Fibroblast of villous mesenchyme (primary cell): ENCODE results near the gene YBX3. TPM values are rescaled to one million over a fixed set of nuclear protein-coding genes. Genes with fewer than 3 reads are reported as not detected.

Source experiments
- DNase-seq: peaks from one replicate; pipeline ENCODE4 v3.0.0-alpha.2; 2010; ENCODE audit warnings: low read depth
- H3K4me3 ChIP-seq: 2 replicates; pipeline ENCODE4 v1.5.1; 2011; ENCODE audit warnings: low read depth, mild to moderate bottlenecking, low read length
- CTCF ChIP-seq: IDR thresholded peaks from 2 replicates; pipeline ENCODE4 v1.5.1; 2012; ENCODE audit warnings: low read depth, mild to moderate bottlenecking, low read length; ENCODE audit not compliant: insufficient read depth
- total RNA-seq: library from RNA; depleted of rRNA; stranded (reverse); fragments of >200 nt; gene quantifications from 2 replicates; pipeline ENCODE4 v1.2.3, GENCODE V29; 2012

The YBX3 gene
- total RNA-seq, 1 donor: 104 TPM

- TF ChIP-seq CTCF: no peak
- H3K4me3 ChIP-seq: no peak overlapping the region
- no peak for DNase-seq
Observed at GRCh38 chr12:10663869-10664268, 59.3 kb downstream of the YBX3 start.

DNA sequence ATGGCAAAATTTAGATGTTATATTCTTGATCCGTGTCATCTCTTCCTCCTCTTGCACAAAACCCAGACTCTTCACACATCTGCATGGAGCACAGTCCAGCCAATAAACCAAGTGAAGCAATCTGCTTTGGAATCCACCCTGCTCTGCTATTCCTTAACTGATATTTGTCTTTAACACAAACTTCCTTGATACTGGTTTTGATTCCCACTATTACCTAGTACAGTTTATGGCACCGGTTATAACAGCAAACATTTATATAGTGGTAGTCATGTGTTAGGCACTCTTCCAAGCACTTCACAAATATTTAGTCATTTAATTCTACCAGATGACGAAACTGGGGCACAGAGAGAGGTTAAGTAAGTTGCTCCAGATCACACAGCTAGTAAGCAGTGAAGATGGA, 61.8 kb downstream of the YBX3 start:
- no peak overlapping the region for H3K4me3 ChIP-seq
- peak; percentile 36 for DNase-seq
- TF ChIP-seq CTCF: no peak

DNA sequence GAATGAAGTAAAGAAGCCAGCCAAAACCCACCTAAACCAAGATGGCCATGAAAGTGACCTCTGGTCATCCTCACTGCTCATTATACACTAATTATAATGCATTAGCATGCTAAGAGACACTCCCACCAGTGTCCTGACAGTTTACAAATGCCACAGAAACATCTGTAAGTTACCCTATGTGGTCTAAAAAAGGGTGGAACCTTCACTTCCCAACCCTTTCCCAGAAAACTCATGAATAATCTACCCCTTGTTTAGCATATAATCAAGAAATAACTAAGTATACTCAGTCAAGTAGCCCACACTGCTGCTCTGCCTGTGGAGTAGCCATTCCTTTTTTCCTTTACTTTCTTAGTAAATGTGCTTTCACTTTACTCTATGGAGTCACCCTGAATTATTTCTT, 69.1 kb downstream of the YBX3 start:
- no peak for DNase-seq
- TF ChIP-seq CTCF: no peak
- no peak overlapping the region for H3K4me3 ChIP-seq

DNA sequence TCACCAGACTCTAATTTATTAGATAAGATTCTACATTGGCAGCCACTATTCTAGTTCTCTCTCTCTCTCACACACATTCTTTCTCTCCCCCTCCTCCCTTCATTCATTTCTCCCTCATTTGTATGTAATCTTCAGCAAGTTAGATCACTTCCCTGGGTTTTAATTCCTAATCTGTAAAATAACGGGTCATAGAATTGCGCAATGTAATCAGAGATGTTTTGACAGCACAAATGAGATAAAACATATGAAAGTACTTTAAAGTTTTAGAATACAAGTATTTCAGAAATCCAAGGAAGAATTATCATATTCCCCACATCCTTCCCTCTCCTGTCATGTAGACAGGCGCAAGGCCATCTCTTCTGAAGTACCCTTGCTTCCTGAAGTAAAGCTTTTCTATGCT, 70.9 kb downstream of the YBX3 start:
- DNase-seq: peak; percentile 40
- TF ChIP-seq CTCF: no peak
- no peak overlapping the region for H3K4me3 ChIP-seq

Other genes with a start within 250 kb of the YBX3 start
- 3.5 and 9.5 TPM in 2 replicates for gene EIF2S3B, start 217.4 kb downstream of the YBX3 start, total RNA-seq
- gene MAGOHB, start 109.7 kb downstream of the YBX3 start, total RNA-seq: 19.3 and 20.3 TPM in 2 replicates
- gene STYK1, start 49.3 kb downstream of the YBX3 start, total RNA-seq: under 0.01 and 0.86 TPM in 2 replicates
- gene TAS2R7, start 79.3 kb upstream of the YBX3 start, total RNA-seq: 0.32 TPM in 1 of 2 replicates, not detected in the other
- gene TAS2R8, start 84.0 kb upstream of the YBX3 start, total RNA-seq: 0.32 and 0.43 TPM in 2 replicates
- not detected in 2 replicates for gene TAS2R9, start 86.8 kb upstream of the YBX3 start, total RNA-seq
- 0.86 and 0.97 TPM in 2 replicates for gene TAS2R10, start 103.0 kb upstream of the YBX3 start, total RNA-seq
- 2.3 and 3.5 TPM in 2 replicates for gene PRR4, start 126.2 kb upstream of the YBX3 start, total RNA-seq
- gene PRH1, start 160.9 kb upstream of the YBX3 start, total RNA-seq: 30.2 and 32.9 TPM in 2 replicates
- gene TAS2R13, start 186.2 kb upstream of the YBX3 start, total RNA-seq: 3.0 and 3.9 TPM in 2 replicates
- 0.32 and 0.43 TPM in 2 replicates for gene PRH2, start 205.9 kb upstream of the YBX3 start, total RNA-seq
- 4.5 and 6.9 TPM in 2 replicates for gene TAS2R14, start 215.9 kb upstream of the YBX3 start, total RNA-seq